GM21717 (cell line): ENCODE results near the gene FCGR2B.
A peak's percentile ranks its signal among the peaks of the same experiment; 100 is the strongest.
"Not testable (repeated sequence)": the region's sequence is repeated elsewhere in the genome, so short reads cannot be mapped to it uniquely, and the experiment has no call there.

ENCODE experiments used
- ATAC-seq: cut with Tn5 transposase; IDR thresholded peaks from one replicate; pipeline ENCODE4 v1.9.1; 2021; ENCODE audit warnings: mild to moderate bottlenecking, moderate library complexity; ENCODE audit not compliant: unreplicated experiment

Gene FCGR2B

DNA sequence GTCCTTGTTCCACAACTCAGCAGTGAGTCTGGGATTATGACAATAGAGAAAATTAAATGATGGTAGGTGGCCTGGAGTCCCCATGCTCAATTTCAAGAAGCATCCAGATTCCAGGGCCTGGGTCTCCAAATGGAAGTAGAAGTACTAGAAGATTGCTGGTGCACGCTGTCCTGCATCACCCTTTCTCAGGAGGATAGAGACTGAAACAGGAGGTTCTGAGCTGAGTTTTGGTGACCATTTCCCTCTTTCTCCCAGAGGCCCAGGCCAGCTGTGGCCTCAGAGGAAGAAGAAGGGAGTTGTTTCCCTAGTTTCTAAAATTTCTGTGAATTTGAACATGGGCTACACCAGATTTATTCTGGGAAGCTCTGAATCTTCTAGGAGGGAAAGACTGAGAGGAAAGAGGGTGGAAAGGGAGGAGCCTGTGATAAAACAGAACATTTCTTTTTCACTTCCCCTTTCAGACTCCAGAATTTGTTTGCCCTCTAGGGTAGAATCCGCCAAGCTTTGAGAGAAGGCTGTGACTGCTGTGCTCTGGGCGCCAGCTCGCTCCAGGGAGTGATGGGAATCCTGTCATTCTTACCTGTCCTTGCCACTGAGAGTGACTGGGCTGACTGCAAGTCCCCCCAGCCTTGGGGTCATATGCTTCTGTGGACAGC, at the start of gene FCGR2B:
FCGR2B (plus strand) TSS at position 460 of the 656 bp plus-strand sequence; CDS start at position 559, 99 bp downstream.
- ATAC-seq = peak; percentile 62

- ATAC-seq = not testable (repeated sequence)
Observed at GRCh38 chr1:161616417-161616816, 46.5 kb upstream of the FCGR2B start.

DNA sequence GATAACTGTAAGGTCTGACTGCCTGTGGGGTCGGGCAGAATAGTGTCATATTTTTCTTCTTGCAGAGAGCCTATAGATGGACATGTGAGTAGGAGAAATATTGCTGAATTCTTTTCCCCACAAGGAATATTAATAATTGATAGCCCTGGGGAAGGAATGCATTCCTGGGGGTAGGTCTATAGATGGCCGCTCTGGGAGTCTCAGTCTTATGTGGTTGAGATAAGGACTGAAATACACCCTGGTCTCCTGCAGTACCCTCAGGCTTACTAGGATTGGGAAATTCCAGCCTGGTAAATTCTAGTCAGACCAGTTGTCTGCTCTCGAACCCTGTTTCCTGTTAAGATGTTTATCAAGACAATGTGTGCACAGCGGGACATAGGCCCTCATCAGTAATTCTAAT, 44.4 kb upstream of the FCGR2B start:
- ATAC-seq = not testable (repeated sequence)

GRCh38 chr1:161620399-161620798, 42.5 kb upstream of the FCGR2B start:
- ATAC-seq = not testable (repeated sequence)

GRCh38 chr1:161621181-161622000, 41.6 kb upstream of the FCGR2B start:
- peak; percentile 43 for ATAC-seq

DNA sequence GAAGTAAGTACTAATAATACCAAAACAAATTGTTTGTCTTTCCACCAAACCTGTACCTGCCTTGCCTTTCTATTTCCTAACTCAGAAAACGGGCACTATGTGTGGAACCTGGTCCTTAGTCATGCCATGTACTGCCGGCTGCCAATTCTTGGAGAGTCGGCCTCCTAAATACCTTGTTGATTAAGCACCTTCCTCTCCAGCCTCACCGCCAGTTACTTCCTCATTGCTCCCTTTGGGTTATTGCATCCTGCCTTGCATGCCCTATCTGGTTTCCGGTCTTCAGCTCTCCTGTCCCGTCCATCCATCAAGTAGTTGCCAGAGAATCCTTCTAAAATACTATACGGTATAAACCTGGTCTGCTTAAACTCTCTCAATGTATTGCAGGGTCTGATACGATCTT, 40.9 kb upstream of the FCGR2B start:
- peak; percentile 26 for ATAC-seq

- not testable (repeated sequence) for ATAC-seq
Observed at GRCh38 chr1:161623401-161624051, 39.4 kb upstream of the FCGR2B start.

DNA sequence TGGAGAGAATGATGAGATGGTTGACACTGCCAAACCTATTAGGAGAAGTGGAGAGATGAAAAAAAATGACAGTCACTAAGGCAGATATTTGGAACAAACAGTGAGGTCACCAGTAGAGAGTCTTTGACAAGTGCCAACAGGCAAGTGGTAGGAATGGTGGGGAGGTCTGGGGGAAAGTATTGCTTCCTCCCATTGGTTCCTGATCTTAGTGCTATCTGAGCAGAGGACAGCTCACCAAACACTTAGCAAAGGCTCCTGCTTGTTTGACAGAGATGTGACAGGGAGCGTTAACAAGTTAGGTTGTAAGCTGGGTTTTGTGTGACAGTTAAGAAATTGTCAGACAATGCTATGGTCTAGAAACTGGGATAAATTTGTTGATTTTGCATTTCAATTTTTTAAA, 38.3 kb upstream of the FCGR2B start:
- ATAC-seq = not testable (repeated sequence)

DNA sequence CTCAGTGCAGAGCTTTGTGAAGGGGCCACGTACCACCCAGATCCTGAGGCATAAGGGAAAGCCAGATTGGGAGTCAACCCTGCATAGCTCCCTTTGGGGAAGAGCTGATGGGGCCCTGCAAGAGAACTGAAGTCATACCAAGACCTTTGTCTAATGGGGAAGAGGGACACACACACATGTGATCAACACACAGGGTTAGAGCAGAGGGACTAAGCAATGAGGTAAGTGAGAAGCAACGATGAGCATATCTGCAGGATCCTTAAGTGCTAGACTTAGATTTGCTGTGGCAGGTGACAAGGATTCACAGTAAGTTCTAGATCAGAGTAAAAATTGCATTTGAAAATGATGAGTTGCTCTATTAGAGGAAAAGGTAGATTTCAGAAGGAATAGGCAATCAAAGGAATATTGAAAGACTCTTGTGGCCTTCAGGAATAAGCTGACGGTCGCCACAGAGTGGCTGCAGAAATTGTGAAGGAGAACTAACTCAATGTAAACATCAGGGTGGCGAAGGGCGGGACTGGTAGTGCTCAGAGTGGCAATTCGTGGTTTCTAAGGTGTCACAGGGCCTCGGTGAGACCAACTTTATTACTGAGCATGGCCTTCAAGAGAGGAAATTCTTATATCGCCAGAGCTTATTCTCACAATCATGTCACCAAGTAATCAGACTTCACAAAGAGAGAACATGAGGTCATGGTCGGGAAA, 36.3 kb upstream of the FCGR2B start:
- not testable (repeated sequence) for ATAC-seq

- ATAC-seq = not testable (repeated sequence)
Observed at GRCh38 chr1:161630128-161630742, 32.7 kb upstream of the FCGR2B start.

GRCh38 chr1:161631076-161631475, 31.9 kb upstream of the FCGR2B start, which contains the start of gene FCGR3B:
Gene FCGR3B, minus strand, starts transcription at chr1:161631176. Its CDS starts 82 bp downstream, at chr1:161631094.
- ATAC-seq = no peak

- not testable (repeated sequence) for ATAC-seq
Observed at GRCh38 chr1:161634993-161635392, 27.9 kb upstream of the FCGR2B start.

GRCh38 chr1:161636189-161636782, 26.7 kb upstream of the FCGR2B start:
- not testable (repeated sequence) for ATAC-seq

- ATAC-seq = not testable (repeated sequence)
Observed at GRCh38 chr1:161636976-161637375, 26.0 kb upstream of the FCGR2B start.

- ATAC-seq = not testable (repeated sequence)
Observed at GRCh38 chr1:161638251-161638993, 24.5 kb upstream of the FCGR2B start.

DNA sequence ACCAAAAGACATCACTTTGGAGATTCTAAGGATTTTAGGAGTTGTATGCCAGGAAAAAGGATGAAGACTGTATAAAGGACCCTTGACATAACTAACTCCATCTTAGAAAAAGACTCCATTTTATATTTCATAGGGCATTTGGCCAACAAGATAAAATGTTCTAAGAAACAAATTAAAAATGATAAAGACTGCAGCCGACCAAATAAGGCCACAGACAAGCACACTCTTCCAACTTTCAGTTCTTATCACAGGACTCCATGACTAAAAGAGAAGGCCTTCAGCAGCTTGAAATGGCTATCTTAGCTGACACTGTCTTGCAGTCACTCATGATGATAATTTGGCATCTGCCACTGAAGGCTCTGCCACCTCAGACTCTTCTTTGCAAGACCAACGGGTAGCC, 23.7 kb upstream of the FCGR2B start:
- not testable (repeated sequence) for ATAC-seq

DNA sequence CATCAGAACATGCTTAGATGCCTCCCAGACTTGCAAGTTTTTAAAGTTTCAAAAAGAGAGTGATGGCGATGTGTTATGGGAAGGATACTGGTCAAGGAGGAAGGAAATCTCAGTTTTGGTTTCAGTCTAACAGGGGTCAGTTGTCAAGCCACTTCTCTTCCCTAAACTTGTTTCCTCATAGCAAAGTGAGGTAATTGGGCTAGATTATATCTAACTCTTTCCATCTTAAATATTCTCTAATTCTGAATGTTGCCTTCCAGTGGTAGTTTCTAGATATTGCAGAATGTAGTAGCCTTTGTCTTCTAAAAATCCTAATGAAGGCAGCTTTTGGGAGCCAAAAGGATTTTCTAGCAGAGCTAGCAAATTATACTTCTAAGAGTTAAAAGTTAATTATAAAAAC, 20.2 kb upstream of the FCGR2B start:
- ATAC-seq = not testable (repeated sequence)

GRCh38 chr1:161643481-161644208, 19.3 kb upstream of the FCGR2B start:
- ATAC-seq = not testable (repeated sequence)

GRCh38 chr1:161644855-161645254, 18.1 kb upstream of the FCGR2B start:
- not testable (repeated sequence) for ATAC-seq
